NCI-H146 (cell line): Measurements from ENCODE around the gene LAMC2.
"Not testable (repeated sequence)": the region's sequence is repeated elsewhere in the genome, so short reads cannot be mapped to it uniquely, and the experiment has no call there.

Experiments
- DNase-seq: peaks from one replicate; lab custom pipeline; 2025; lab: John Stamatoyannopoulos, UW

Gene LAMC2

GRCh38 chr1:183238071-183238470 is 52.0 kb downstream of the LAMC2 start:
- no peak for DNase-seq

GRCh38 chr1:183239220-183239742 is 53.2 kb downstream of the LAMC2 start:
- DNase-seq: no peak

- DNase-seq: no peak
Observed at GRCh38 chr1:183239793-183240525, 53.9 kb downstream of the LAMC2 start.

GRCh38 chr1:183240526-183240825 is 54.4 kb downstream of the LAMC2 start:
- DNase-seq: no peak

- DNase-seq: not testable (repeated sequence)
Observed at GRCh38 chr1:183240853-183241252, 54.8 kb downstream of the LAMC2 start.

GRCh38 chr1:183241471-183241870 is 55.4 kb downstream of the LAMC2 start:
- DNase-seq: no peak

GRCh38 chr1:183242556-183242955 is 56.5 kb downstream of the LAMC2 start:
- DNase-seq: no peak

- DNase-seq: no peak
Observed at GRCh38 chr1:183243161-183244050, 57.3 kb downstream of the LAMC2 start.

GRCh38 chr1:183244466-183244865 is 58.4 kb downstream of the LAMC2 start:
- no peak for DNase-seq

- DNase-seq: no peak
Observed at GRCh38 chr1:183245357-183245756, 59.3 kb downstream of the LAMC2 start.

GRCh38 chr1:183246436-183246835 is 60.4 kb downstream of the LAMC2 start:
- DNase-seq: no peak

- DNase-seq: no peak
Observed at GRCh38 chr1:183247066-183247465, 61.0 kb downstream of the LAMC2 start.

- DNase-seq: no peak
Observed at GRCh38 chr1:183247484-183247883, 61.4 kb downstream of the LAMC2 start.

GRCh38 chr1:183247931-183248330 is 61.9 kb downstream of the LAMC2 start:
- no peak for DNase-seq

GRCh38 chr1:183248989-183249691 is 63.1 kb downstream of the LAMC2 start:
- DNase-seq: no peak

GRCh38 chr1:183249941-183250452 is 63.9 kb downstream of the LAMC2 start:
- DNase-seq: no peak

GRCh38 chr1:183251101-183251958 is 65.3 kb downstream of the LAMC2 start:
- no peak for DNase-seq

- no peak for DNase-seq
Observed at GRCh38 chr1:183251959-183252450, 65.9 kb downstream of the LAMC2 start.

- no peak for DNase-seq
Observed at GRCh38 chr1:183255073-183255472, 69.0 kb downstream of the LAMC2 start.

- DNase-seq: no peak
Observed at GRCh38 chr1:183259924-183260323, 73.9 kb downstream of the LAMC2 start.

- no peak for DNase-seq
Observed at GRCh38 chr1:183262628-183263200, 76.7 kb downstream of the LAMC2 start.
